Caco-2 (cell line): ENCODE results near the gene NOL4L. TPM values are rescaled to one million over a fixed set of nuclear protein-coding genes. Genes with fewer than 3 reads are reported as not detected.

ENCODE experiments used
- BruUV-seq: library from RNA; stranded (reverse); fragments of 400-500 nt; replicated peaks from 2 replicates; lab custom pipeline; 2021; lab: Mats Ljungman, UMichigan
- CTCF ChIA-PET: fragments of 300-600 bp; sonication (Branson Sonifier 250); formaldehyde crosslinking; loops from one replicate; lab custom pipeline; 2022; ENCODE audit warnings: antibody characterized with exemption; lab: Charles Lee
- POLR2A ChIA-PET: fragments of 300-600 bp; sonication (Branson Sonifier 250); formaldehyde crosslinking; loops from one replicate; lab custom pipeline; 2022; ENCODE audit warnings: antibody characterized with exemption; lab: Charles Lee
- DNase-seq, 2 experiments: peaks; one replicate each; pipeline versions ENCODE4 v3.0.0 to v3.0.0-alpha.2; 2020 to 2022
- H3K27me3 ChIP-seq: replicated peaks from 2 replicates; pipeline ENCODE4 v1.6.0; 2011; ENCODE audit warnings: low read length; ENCODE audit not compliant: control insufficient read depth, insufficient read depth
- H3K36me3 ChIP-seq: 2 replicates; pipeline ENCODE4 v1.5.1; 2011; ENCODE audit warnings: low read length; ENCODE audit not compliant: control insufficient read depth, insufficient read depth
- H3K4me1 ChIP-seq: fragments of 250-450 bp; sonication (Bioruptor Pico); 2 replicates; pipeline ENCODE4 v1.5.1; 2020; ENCODE audit warnings: mild to moderate bottlenecking
- H3K4me3 ChIP-seq: 2 replicates; pipeline ENCODE4 v1.5.1; 2011; ENCODE audit warnings: low read depth, mild to moderate bottlenecking, control low read depth, low read length
- H3K9me3 ChIP-seq: fragments of 250-450 bp; sonication (Bioruptor Pico); 2 replicates; pipeline ENCODE4 v1.5.1; 2020; ENCODE audit warnings: mild to moderate bottlenecking, moderate library complexity
- H3K27ac Mint-ChIP-seq: one replicate; pipeline ENCODE4 v1.8.0; 2022; ENCODE audit warnings: mixed read lengths; ENCODE audit not compliant: unreplicated experiment
- H3K27me3 Mint-ChIP-seq: one replicate; pipeline ENCODE4 v1.8.0; 2022; ENCODE audit warnings: mixed read lengths; ENCODE audit not compliant: insufficient read depth, unreplicated experiment
- H3K36me3 Mint-ChIP-seq: one replicate; pipeline ENCODE4 v1.8.0; 2022; ENCODE audit warnings: mild to moderate bottlenecking, mixed read lengths; ENCODE audit not compliant: insufficient read depth, unreplicated experiment
- H3K4me1 Mint-ChIP-seq: one replicate; pipeline ENCODE4 v1.8.0; 2022; ENCODE audit warnings: low read depth, mixed read lengths; ENCODE audit not compliant: unreplicated experiment
- H3K4me3 Mint-ChIP-seq: one replicate; pipeline ENCODE4 v1.8.0; 2022; ENCODE audit warnings: mild to moderate bottlenecking, moderate library complexity, mixed read lengths; ENCODE audit not compliant: unreplicated experiment
- H3K9me3 Mint-ChIP-seq: one replicate; pipeline ENCODE4 v1.8.0; 2022; ENCODE audit warnings: mixed read lengths; ENCODE audit not compliant: unreplicated experiment
- CTCF ChIP-seq, 2 experiments: fragments of 200-600 bp in 1 of 2; IDR thresholded peaks; 1 replicate in 1 of 2; 2 replicates in 1 of 2; pipeline versions ENCODE4 v1.5.1 to v1.8.0; 2011 to 2022; ENCODE audit warnings: antibody characterized with exemption in 1 of 2, control low read depth in 1 of 2, inconsistent platforms in 1 of 2, low read depth in 1 of 2, low read length in 1 of 2, mild to moderate bottlenecking in 1 of 2, moderate library complexity in 1 of 2; ENCODE audit not compliant: insufficient read depth in 1 of 2, severe bottlenecking in 1 of 2, unreplicated experiment in 1 of 2
- intact Hi-C: fragments of 100-400 bp; cut with micrococcal nuclease; formaldehyde crosslinking; loops from one replicate; pipeline ENCODE4 v1.10.0; 2022; ENCODE audit not compliant: unreplicated experiment
- total RNA-seq: library from RNA; stranded (reverse); gene quantifications from 2 replicates; pipeline ENCODE4 v1.2.3, GENCODE V29; 2022

NOL4L gene
- total RNA-seq, 1 experiment from 2014 or later: 80.9 TPM

GRCh38 chr20:32625996-32626395 is 40.9 kb upstream of the NOL4L start:
- ChIA-PET POLR2A (no interaction called here), CTCF (no interaction called here)
- no TSS peak for BruUV-seq

GRCh38 chr20:32624687-32625345 is 39.7 kb upstream of the NOL4L start:
- BruUV-seq: no TSS peak

More at GRCh38 chr20:32625996-32626395, 40.9 kb upstream of the NOL4L start:
- Mint-ChIP-seq H3K27me3 (no peaks in the 10 kb centered on the region), H3K4me1 (peaks cover 16% of the 10 kb centered on the region), H3K9me3 (no peaks in the 10 kb centered on the region), H3K27ac (no peak overlapping the region), H3K4me3 (no peak overlapping the region), H3K36me3 (peaks cover 6% of the 10 kb centered on the region)
- Histone ChIP-seq H3K9me3 (no peaks in the 10 kb centered on the region), H3K4me1 (peaks cover 19% of the 10 kb centered on the region), H3K4me3 (no peak overlapping the region), H3K27me3 (no peaks in the 10 kb centered on the region), H3K36me3 (no peaks in the 10 kb centered on the region)
- TF ChIP-seq CTCF (IDR thresholded peaks at IDR 0.05; ENCODE audit: insufficient read depth in 1 of 2, low read depth in 1 of 2, low read length in 1 of 2, severe bottlenecking in 1 of 2, unreplicated experiment in 1 of 2): no peak
- peak in 1 of 2 experiments; percentile 37 for DNase-seq
- intact Hi-C loops: no loop called here

GRCh38 chr20:32623667-32624157 is 38.6 kb upstream of the NOL4L start:
- H3K4me3 ChIP-seq: no peak overlapping the region
- POLR2A ChIA-PET: no interaction called here
- Mint-ChIP-seq H3K27ac (no peak overlapping the region), H3K4me1 (peaks cover 10% of the 10 kb centered on the region), H3K9me3 (no peaks in the 10 kb centered on the region), H3K4me3 (no peak overlapping the region), H3K27me3 (peaks cover 4% of the 10 kb centered on the region), H3K36me3 (peaks cover 6% of the 10 kb centered on the region)
- H3K9me3 ChIP-seq: no peaks in the 10 kb centered on the region
- H3K36me3 ChIP-seq: no peaks in the 10 kb centered on the region
- no peaks in the 10 kb centered on the region for H3K27me3 ChIP-seq
- CTCF ChIA-PET: no interaction called here
- H3K4me1 ChIP-seq: peaks cover 10% of the 10 kb centered on the region
- peak; percentile 59 to 68 for DNase-seq
- peak; percentile 46 to 58 for TF ChIP-seq CTCF (IDR thresholded peaks at IDR 0.05; ENCODE audit: insufficient read depth in 1 of 2, low read depth in 1 of 2, low read length in 1 of 2, severe bottlenecking in 1 of 2, unreplicated experiment in 1 of 2)
- intact Hi-C loops: loop anchor here (1.0 kb wide), 1 partner anchor 101 kb away; no protein-coding TSS in a partner anchor
- BruUV-seq: no TSS peak

More at GRCh38 chr20:32624687-32625345, 39.7 kb upstream of the NOL4L start:
- Histone ChIP-seq H3K9me3 (no peaks in the 10 kb centered on the region), H3K4me1 (peaks cover 19% of the 10 kb centered on the region), H3K4me3 (no peak overlapping the region), H3K36me3 (no peaks in the 10 kb centered on the region), H3K27me3 (no peaks in the 10 kb centered on the region)
- Mint-ChIP-seq H3K27ac (no peak overlapping the region), H3K9me3 (no peaks in the 10 kb centered on the region), H3K27me3 (no peaks in the 10 kb centered on the region), H3K36me3 (peaks cover 6% of the 10 kb centered on the region), H3K4me3 (no peak overlapping the region), H3K4me1 (peaks cover 16% of the 10 kb centered on the region)
- no peak for DNase-seq
- POLR2A ChIA-PET: interaction anchor here (0.6 kb wide), 1 partner anchor 139 kb away, joined by 3 read pairs; no protein-coding TSS in a partner anchor
- CTCF ChIA-PET: interaction anchor here (0.6 kb wide), 1 partner anchor 61 kb away, joined by 3 read pairs; no protein-coding TSS in a partner anchor
- no peak for TF ChIP-seq CTCF (IDR thresholded peaks at IDR 0.05; ENCODE audit: insufficient read depth in 1 of 2, low read depth in 1 of 2, low read length in 1 of 2, severe bottlenecking in 1 of 2, unreplicated experiment in 1 of 2)
- intact Hi-C loops: no loop called here
